NCI-H82 treated with DMSO at 0.1 percent for 48 hours (cell line): ENCODE data around the gene KRABD2.
"Not testable (repeated sequence)": the region's sequence is repeated elsewhere in the genome, so short reads cannot be mapped to it uniquely, and the experiment has no call there.

Experiments
- DNase-seq: peaks from one replicate; lab custom pipeline; 2025; ENCODE audit not compliant: unreplicated experiment; lab: John Stamatoyannopoulos, UW

KRABD2 gene

DNA sequence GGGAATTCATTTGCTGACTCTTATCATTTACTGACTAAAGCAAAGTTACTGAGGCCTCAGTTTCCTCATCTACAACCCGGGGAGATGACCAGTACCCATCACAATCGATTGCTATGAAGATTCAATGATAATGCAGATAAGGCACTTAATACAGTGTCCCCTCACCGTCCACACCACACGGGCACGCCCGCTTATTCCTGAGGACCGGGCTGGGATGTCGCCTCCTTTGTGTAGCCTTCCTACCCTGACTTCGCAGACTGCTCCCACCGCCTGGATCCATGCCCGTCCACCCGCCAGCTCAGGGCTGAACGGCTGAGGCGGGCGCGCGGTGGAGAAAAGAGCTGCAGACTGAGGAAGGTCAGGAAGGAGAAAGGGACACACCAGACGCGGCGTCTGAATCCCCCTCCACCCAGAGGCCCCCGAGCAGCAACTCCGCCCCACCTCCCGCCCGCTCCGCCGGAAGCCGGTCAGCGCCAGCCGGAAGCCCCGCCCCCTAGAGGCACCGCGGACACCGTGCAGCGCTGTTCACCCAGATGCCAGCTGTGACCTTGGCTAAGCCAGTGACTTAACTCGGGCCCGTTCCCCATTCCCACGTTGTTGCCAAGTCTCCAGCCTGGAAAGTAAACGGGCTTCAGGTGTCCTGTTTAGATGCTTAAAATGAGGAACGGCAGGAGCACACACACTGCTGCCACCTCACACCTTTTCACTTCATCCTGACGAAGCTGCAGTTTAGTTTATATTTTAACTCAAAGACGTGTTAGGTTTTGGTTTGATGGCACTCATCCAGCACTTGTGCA lies at the start of gene KRABD2:
Gene KRABD2, minus strand, starts transcription at position 434 of the 797 bp plus-strand sequence.
- DNase-seq, result peak; percentile 93

DNA sequence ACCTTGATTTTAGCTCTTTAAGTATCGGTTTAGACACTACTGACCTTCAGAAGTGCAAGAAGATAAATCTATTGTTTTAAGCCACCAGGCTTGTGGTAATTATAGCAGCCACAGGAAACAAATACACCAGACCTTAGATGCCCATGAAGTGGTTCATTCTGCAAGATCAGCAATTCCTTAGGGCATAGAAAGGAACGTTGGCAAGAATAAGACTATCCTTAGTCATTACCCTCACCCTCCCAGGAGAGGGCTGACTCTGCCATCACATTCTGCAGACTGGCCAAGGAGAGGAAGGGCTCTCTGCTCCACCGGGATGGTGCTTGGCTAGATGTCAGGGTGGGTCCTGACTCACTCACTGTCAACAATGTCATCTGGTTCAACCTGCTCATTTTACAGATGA lies 45.1 kb upstream of the KRABD2 start:
- no peak for DNase-seq

DNA sequence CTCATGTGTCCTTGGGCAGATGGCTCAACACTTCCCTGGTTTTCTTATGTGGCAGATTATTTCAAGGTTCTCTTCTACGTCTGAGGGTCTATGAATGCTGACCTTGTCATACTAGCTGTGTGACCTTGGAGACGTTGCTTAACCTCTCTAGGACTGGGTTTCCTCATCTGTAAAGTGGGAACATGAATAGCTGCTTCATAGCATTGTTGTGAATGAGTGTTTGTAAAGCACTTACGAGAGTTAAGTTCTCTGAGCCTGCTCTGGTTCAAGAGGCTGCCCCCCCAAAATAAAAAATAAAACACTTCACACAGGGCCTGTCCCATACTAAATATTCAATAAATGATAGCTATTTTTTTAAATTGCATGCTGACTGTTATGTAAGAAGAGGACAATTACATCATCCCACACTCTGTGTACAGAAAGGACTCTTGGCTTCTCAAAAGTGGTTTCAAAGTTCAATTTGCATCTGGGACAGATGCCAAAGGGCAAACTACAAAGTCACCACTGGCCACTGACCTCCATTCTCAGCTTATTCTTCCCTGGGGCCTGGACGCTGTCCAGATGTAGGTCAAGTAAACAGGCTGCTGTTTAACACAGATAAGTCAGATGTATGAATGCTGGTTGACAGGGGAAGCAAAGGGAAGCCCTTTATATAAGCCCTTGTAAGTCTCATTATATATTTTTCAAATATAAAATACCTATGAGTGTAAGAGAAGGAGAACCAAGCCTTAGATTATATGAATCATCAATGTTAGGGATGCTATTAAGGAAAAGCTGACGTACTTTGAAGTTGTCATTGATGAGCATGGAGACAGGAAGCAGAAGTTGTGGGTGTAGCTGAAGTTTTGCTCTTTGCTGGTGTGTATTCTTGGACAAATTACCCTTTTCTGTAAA lies 43.8 kb upstream of the KRABD2 start:
- no peak for DNase-seq

DNA sequence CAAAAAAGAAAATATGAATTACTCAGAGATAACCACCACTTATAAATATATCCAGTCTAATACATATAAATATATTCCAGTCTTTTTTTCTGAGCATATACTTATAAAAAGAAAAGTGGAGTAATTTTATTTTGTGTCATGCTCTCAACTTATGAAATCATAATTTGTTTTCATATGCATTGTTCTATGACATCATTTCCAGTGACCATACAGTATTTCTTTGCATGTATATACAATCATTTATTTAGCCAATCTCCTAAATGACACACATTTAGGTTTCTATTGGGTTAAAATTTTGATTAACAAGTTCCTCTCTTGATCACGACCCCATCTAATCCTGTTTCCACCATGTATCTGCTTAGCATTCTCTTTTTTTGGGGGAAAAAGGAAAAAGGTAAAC lies 42.8 kb upstream of the KRABD2 start:
- DNase-seq, result no peak

DNA sequence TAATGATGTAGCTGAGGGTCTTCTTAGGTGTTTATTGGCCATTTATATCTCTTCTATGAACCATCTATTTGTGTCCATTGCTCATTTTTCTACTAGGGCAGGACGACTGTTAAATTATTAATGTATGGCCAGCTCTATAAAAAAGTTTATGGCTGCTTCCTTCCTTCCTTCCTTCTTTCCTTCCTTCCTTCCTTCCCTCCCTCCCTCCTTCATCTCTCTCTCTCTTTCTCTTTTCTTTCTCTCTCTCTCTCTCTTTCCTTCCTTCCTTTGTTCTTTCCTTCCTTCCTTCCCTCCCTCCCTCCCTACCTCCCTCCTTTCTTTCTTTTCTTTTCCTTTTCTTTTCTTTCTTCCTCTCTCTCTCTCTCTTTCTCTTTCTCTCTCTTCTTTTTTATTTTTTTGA lies 42.0 kb upstream of the KRABD2 start:
- no peak for DNase-seq

DNA sequence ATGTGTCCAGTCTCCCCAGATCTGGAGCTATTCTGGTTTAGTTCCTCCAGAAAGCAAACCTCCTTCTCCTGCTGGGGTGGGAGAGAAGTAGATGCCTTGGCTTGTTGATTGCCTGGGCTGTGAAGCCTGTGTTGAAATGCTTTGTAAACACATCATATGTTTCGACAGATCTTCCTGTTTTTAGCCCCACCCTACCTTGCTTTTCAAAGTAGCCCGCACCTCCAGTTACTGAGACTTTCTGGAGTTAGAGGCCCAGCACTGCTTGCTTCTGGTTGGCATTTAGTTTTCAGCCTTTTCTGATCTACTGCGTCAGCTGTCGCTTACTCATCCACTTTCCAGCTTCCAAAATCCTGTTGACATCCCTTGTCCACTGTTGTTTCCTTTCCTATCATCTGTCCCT lies 41.3 kb upstream of the KRABD2 start:
- DNase-seq, result no peak

DNA sequence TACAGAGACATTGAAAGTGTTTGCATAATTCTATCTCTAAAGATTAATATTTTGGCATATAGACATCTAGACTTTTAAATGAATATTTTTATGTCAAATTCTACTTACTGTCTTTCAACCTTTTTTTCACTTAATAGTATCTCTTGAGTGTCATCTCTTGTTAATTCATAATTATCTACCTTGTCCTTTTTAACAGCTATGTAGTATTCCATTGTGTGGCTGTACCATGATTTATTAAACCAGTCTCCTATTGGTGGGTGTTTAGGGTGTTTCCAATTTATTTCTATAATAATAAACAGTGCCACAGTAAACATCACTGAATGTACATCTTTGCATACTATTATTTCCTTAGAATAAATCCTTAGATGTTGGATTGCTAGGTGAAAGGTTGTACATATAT lies 37.4 kb upstream of the KRABD2 start:
- DNase-seq, result no peak

DNA sequence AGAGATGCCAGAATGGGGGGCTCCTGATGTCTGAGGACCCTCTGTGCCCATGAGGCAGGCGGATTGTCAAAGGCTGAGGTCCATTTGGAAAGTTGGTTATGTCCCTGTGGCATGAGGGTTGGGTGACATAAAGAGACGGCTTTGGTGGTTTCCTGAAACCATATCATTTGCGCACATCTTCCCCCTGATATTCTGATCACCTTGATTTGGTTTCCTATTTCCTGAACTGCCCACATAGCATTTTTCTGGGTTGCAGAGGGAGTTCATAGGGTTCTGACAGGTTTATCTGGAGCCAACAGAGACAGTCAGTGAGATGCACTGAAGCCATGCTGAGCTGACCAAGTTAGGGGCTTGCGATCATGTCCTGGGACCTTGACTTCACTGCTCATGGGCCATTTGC lies 36.8 kb upstream of the KRABD2 start:
- DNase-seq, result no peak

DNA sequence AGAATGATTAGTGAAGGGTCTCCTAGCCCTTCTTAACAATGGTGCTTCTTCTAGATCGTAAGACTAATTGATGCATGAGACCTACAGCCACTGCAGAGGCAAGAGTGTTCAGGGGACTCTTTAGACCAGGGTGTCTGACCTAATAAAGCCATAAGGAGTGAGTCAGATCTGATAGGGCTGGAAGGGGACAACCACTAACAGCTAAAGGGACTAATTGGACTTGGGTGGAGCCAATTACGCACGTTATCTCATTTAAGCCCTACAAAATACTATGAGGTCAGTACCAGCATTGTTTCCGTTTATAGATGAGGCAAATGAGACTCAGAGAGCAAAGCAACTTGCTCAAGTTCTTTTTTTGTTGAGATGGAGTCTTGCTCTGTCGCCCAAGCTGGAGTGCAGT lies 35.6 kb upstream of the KRABD2 start:
- DNase-seq, result peak; percentile 79

DNA sequence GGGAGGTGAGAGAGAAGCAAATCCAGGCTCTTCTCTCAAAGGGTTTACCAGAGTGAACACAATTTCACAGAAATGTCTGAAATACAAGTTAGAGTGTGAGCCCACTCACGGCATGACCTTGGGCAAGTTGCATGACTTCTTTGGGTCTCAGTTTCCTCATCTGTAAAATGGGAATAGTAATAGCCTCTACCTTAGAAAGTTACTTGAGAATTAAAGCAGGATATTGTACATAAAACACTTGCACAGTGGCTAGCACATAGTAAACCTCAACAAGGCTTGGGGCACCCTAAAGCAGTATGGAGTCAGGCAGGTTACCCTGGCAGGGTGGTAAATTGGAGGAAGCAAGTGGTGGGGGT lies 34.4 kb upstream of the KRABD2 start:
- no peak for DNase-seq

DNA sequence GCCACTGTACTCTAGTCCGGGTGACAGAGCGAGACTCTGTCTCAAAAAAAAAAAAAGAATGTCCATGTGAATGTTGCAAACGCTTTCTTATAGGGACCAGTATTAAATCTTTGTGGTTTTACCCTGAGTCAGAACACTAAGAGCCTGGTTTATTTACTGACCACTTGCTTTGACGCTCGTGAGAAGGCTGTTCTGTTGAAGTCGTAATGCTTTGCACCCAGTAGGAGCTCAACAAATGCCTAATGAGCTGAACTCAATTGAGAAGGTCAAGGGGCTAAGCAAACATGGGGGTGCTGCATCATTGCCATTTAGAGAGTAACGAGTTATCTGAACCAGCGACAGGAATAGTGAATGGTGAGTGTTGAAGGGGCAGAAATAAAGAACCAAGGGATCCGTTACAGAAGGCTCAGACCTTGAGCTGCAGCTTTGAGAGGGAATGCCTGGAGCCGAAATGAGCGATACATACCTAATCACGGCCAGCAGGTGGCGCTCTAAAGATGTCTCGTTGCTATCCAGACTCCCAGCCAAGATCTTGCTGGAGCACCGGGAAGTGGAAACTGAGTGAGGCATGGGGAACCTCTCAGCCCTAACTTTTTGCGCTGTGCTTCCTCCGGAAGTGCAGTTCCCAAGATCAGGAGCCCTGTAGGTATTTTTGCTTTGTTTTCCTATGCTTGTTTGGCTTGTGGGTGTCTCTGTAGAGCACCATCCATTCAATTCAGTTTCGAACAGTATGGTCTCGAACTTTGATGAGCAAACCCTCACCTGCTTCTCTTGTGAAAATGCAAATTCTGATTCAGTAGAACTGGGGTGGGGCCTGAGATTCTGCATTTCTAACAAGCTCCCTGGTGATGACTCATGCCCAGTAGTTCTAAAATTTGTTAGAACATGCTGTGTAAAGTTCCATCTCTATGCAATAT lies 33.7 kb upstream of the KRABD2 start:
- peak; percentile 84 for DNase-seq

DNA sequence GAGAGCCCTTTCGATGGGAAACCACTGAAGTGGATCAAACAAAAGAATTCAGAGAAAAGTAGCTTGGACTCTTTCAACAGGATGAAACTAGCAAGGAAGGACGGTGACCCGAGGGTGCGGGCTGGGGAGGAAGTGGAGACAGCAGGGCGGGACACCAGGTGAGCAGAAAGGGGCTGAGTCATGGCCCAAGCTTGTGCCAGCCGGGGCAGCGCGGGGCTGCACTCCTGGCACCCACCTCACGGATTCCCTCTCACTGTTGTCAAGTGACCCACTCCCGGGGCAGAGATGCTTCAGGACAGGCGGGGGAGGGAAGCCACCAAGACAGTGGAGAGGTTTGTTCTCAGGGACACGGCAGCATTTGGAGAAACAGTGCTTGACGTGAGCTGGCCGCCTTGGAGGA lies 31.9 kb upstream of the KRABD2 start:
- no peak for DNase-seq

DNA sequence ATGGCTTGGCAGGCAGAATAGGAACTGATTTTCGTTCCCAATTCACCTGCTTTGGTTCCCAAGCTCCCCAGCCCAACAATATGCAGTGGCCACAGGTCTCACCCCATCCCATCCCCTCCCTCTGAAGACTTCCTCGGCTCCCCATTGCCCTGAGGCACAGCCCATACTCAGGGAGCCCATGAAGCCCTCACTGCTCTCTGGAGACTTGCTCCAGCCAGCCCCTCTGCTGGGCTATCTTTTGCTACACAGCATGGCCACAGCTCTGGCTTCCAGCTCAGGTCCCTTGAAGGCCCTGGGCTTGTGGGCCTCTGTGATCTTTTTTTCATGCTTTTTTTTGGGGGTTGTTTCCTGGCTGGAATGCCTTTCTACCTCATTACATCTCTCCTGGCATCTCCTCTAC lies 29.7 kb upstream of the KRABD2 start:
- no peak for DNase-seq

DNA sequence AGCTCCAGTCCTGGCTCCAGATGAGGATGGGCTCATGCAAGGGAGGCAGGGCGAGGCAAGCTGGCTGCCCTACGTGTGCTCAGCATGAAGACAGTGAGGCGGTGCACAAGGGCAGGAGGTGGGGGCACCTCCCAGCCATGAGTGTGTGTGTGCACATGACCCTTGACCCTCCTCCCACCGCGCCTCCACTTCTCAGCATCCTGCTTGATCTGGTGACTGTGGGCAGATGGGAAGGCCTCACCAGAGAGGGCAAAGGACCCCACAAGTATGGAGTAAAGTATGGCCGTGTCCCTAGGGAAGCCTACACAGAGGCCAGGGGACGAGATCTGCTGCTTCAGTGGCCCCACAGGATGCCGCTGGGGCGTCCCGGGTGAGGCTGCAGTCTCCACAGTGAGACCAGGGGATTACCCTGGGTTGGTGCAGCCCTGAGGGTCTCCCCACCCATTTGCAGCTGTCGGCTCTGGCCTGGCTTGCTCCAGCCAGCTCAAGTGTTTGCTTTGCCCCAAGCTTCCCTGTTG lies 29.1 kb upstream of the KRABD2 start:
- no peak for DNase-seq

DNA sequence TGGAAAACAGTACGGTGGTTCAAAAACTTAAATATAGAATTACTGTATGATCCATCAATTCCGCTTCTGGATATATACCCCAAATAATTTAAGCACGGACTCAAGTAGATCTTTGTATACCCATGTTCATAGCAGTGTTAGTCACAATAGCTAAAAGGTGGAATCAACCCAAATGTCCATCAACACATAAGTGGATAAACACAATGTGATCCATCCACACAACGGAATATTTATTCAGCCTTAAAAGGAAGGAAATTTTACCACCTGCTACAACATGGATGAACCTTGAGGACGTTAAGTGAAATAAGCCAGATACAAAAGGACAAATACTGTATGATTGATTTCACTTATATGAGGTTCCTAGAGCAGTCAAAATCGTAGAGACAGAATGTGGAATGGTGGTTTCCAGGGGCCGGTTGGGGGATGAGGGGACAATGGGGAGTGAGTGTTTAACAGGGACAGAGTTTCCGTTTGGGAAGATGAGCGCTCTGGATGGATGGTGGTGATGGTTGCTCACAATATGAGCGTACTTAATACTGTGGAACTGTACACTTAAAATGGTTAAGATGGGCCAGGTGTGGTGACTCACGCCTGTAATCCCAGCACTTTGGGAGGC lies 26.5 kb upstream of the KRABD2 start:
- no peak for DNase-seq

DNA sequence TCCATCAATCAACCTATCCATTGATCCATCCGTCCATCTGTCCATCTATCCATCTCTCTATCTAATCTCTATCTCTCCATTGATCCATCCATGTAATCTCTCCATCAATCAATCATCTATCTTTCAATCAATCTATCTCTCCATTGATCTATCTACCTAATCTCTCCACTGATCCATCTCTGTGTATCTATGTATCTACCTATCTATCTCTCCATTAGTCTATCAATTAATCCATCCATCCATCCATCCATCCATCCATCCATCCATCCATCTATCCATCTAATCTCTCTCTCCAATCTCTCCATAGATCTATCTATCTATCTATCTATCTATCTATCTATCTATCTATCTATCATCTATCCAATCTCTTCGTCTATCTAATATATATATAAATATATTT lies 24.6 kb upstream of the KRABD2 start:
- DNase-seq, result no peak

DNA sequence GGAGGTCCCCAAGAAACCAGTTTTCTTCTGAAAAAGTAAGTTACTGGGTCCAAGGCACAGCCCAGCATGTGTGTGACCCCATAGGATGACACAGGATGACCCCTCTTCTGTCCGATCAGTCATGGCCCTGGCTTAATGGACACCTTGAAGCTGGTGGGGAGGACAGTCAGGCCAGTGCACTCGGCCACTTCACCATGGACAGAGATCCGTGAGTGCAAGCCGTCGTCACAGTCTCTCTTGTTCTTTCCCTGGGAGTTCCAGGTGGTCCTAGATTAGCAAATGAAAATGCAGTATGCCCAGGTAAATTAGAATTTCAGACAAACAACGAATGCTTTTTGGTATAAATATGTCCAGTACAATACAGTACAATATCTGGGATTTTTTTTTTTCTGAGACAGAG lies 22.5 kb upstream of the KRABD2 start:
- DNase-seq, result no peak

DNA sequence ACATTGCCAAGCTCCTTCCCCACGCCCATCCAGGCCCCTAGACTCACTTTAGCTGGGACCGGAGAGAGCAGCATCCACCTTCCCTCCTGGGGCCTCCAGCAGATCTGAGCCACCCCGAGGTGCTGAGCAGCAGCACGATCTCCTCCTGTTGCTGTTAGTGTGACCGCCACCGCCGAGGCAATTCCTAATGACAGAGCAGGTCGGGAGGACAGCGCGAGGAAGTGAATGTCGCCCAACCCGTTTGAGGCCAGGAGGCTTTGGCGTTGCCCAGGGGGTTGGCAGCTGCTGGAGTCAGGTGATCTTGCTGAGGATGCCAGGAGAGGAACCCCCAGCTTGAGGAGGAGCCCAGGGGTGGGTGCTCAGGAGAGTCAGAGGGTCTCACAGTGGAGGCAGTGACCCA lies 21.1 kb upstream of the KRABD2 start, which contains the start of gene RNF222:
Gene RNF222, minus strand, starts transcription at position 192 of the 400 bp plus-strand sequence. CDS start 4,366 bp downstream, outside the sequence.
- no peak for DNase-seq

DNA sequence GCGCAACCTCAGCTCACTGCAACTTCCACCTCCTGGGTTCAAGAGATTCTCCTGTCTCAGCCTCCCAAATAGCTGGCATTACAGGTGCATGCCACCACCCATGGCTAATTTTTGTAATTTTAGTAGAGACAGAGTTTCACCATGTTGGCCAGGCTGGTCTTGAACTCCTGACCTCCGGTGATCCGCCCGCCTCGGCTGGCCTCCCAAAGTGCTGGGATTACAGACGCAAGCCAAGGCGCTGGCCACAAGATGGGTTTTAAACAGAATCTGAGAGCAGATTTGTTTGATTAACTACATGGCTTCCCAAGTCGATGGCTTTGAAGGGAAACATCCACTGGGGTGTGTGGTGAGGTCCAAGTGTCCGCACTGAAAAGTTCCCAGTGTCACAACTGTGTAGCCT lies 18.0 kb upstream of the KRABD2 start:
- DNase-seq, result not testable (repeated sequence)

DNA sequence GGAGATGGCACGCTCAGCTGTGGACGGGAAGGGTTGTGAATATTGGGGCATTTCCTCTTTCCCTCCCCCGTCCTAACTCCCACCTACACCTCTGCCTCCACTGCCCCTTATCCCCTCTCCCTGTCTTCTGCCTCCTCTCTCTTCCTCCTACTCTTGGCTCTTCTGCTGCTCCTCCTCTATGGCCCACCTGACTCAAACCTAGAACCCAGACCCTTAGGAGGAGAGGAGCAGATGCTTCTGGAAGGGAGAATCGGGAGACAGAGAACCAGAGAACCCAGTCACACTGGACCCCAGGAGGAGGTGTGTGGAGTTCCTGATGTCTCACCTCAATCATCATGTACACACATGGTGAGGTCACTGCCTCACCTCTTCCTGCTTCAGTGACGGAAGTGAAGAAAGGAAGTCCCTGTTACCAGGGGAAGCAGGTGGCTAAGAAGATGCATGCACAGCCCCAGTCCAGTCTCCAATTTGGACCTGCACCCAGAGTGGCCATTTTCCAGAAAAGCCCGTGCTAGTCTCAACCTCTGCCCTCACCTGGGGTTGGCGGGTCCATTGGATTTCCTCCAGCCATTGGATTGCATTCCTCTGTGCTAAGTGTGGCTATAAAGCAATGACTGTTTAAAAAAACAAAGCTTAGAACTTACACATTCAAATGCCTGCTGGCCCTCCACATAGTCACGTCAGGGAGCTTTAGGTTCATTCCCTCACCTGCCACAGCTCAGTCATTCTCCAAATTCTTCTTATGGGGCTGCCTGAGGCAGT lies 17.1 kb upstream of the KRABD2 start:
- DNase-seq, result no peak
